Loucy (cell line): ENCODE data around the gene TBC1D2.

ENCODE experiments used
- H2AFZ ChIP-seq: fragments of 200-600 bp; sonication (generic); 2 replicates; pipeline ENCODE4 v1.6.0; 2016; ENCODE audit warnings: antibody characterized with exemption, mild to moderate bottlenecking, low read length, moderate library complexity
- H3F3A ChIP-seq: fragments of 200-600 bp; 2 replicates; pipeline ENCODE4 v1.6.0; 2016; ENCODE audit warnings: antibody characterized with exemption, low read depth, mild to moderate bottlenecking
- H3K27me3 ChIP-seq: fragments of 200-600 bp; sonication (generic); 2 replicates; pipeline ENCODE4 v1.6.1; 2014; ENCODE audit warnings: low read length, mild to moderate bottlenecking; ENCODE audit not compliant: insufficient read depth, poor library complexity, severe bottlenecking
- H3K36me3 ChIP-seq: fragments of 200-600 bp; sonication (generic); 2 replicates; pipeline ENCODE4 v1.6.1; 2016; ENCODE audit warnings: low read length; ENCODE audit not compliant: insufficient read depth
- H3K4me1 ChIP-seq: fragments of 200-600 bp; sonication (generic); 2 replicates; pipeline ENCODE4 v1.5.1; 2014; ENCODE audit warnings: low read length, mild to moderate bottlenecking; ENCODE audit not compliant: insufficient read depth, poor library complexity, severe bottlenecking
- H3K4me2 ChIP-seq: fragments of 200-600 bp; sonication (generic); 2 replicates; pipeline ENCODE4 v1.6.0; 2014; ENCODE audit warnings: antibody characterized with exemption, low read length, low read depth, mild to moderate bottlenecking; ENCODE audit not compliant: poor library complexity, severe bottlenecking
- H3K4me3 ChIP-seq: fragments of 200-600 bp; sonication (generic); 2 replicates; pipeline ENCODE4 v1.5.1; 2014; ENCODE audit warnings: low read length, mild to moderate bottlenecking, mixed read lengths; ENCODE audit not compliant: poor library complexity, severe bottlenecking
- H3K79me2 ChIP-seq: fragments of 200-600 bp; sonication (generic); 2 replicates; pipeline ENCODE4 v1.6.1; 2014; ENCODE audit warnings: low read length; ENCODE audit not compliant: insufficient read depth
- H3K9ac ChIP-seq: fragments of 200-600 bp; sonication (generic); 2 replicates; pipeline ENCODE4 v1.6.0; 2014; ENCODE audit warnings: mild to moderate bottlenecking, low read depth, low read length, moderate library complexity; ENCODE audit not compliant: poor library complexity, severe bottlenecking
- H3K9me2 ChIP-seq: fragments of 200-600 bp; sonication (generic); replicated peaks from 2 replicates; pipeline ENCODE4 v1.6.1; 2016; ENCODE audit warnings: low read depth, low read length, mixed read lengths
- H3K9me3 ChIP-seq: fragments of 200-600 bp; sonication (generic); 2 replicates; pipeline ENCODE4 v1.6.1; 2014; ENCODE audit warnings: mild to moderate bottlenecking, antibody characterized with exemption, low read length, low read depth; ENCODE audit not compliant: insufficient read depth
- H4K20me1 ChIP-seq: fragments of 200-600 bp; sonication (generic); 2 replicates; pipeline ENCODE4 v1.6.0; 2014; ENCODE audit warnings: antibody characterized with exemption, low read length, mild to moderate bottlenecking; ENCODE audit not compliant: insufficient read depth, poor library complexity, severe bottlenecking
- CTCF ChIP-seq: fragments of 200-600 bp; sonication (generic); conservative IDR thresholded peaks from 2 replicates; pipeline ENCODE4 v1.5.1; 2014; ENCODE audit warnings: mild to moderate bottlenecking, antibody characterized with exemption, low read length
- EZH2phosphoT487 ChIP-seq: fragments of 200-600 bp; IDR thresholded peaks from 2 replicates; pipeline ENCODE4 v1.6.1; 2018; ENCODE audit warnings: antibody characterized with exemption, mild to moderate bottlenecking, moderate library complexity, borderline replicate concordance

The TBC1D2 gene

GRCh38 chr9:98173181-98173580 lies 82.3 kb downstream of the TBC1D2 start:
- Histone ChIP-seq H3K4me2 (no peak overlapping the region), H3K36me3 (no peaks in the 10 kb centered on the region), H3K4me3 (no peak overlapping the region), H3K9me3 (no peaks in the 10 kb centered on the region), H3K4me1 (peaks cover 6% of the 10 kb centered on the region), H4K20me1 (no peaks in the 10 kb centered on the region), H2AFZ (no peak overlapping the region), H3K9ac (no peak overlapping the region), H3K9me2 (no peaks in the 10 kb centered on the region), H3K79me2 (no peaks in the 10 kb centered on the region), H3K27me3 (no peaks in the 10 kb centered on the region), H3F3A (no peaks in the 10 kb centered on the region)
- TF ChIP-seq EZH2phosphoT487 (no peak), CTCF (no peak)

GRCh38 chr9:98172604-98173003 lies 82.8 kb downstream of the TBC1D2 start:
- no peak overlapping the region for H3K9ac ChIP-seq
- no peak overlapping the region for H2AFZ ChIP-seq
- no peaks in the 10 kb centered on the region for H3K79me2 ChIP-seq
- H4K20me1 ChIP-seq: no peaks in the 10 kb centered on the region
- H3K27me3 ChIP-seq: no peaks in the 10 kb centered on the region
- no peak overlapping the region for H3K4me3 ChIP-seq
- no peaks in the 10 kb centered on the region for H3K9me3 ChIP-seq
- TF ChIP-seq EZH2phosphoT487: no peak
- TF ChIP-seq CTCF: no peak
- H3K9me2 ChIP-seq: no peaks in the 10 kb centered on the region
- peaks cover 6% of the 10 kb centered on the region for H3K4me1 ChIP-seq
- H3K4me2 ChIP-seq: no peak overlapping the region
- H3K36me3 ChIP-seq: no peaks in the 10 kb centered on the region
- H3F3A ChIP-seq: no peaks in the 10 kb centered on the region

- Histone ChIP-seq H3K4me1 (peaks cover 6% of the 10 kb centered on the region), H3K9ac (no peak overlapping the region), H3K36me3 (no peaks in the 10 kb centered on the region), H3K4me2 (no peak overlapping the region), H3F3A (no peaks in the 10 kb centered on the region), H3K27me3 (no peaks in the 10 kb centered on the region), H3K9me3 (no peaks in the 10 kb centered on the region), H4K20me1 (no peaks in the 10 kb centered on the region), H2AFZ (no peak overlapping the region), H3K79me2 (no peaks in the 10 kb centered on the region), H3K4me3 (no peak overlapping the region), H3K9me2 (no peaks in the 10 kb centered on the region)
- TF ChIP-seq EZH2phosphoT487 (no peak), CTCF (no peak)
Observed at GRCh38 chr9:98171176-98171925, 84.1 kb downstream of the TBC1D2 start.
